ENCODE results near the gene ZNF496. TPM values are rescaled to one million over a fixed set of nuclear protein-coding genes. Genes with fewer than 3 reads are reported as not detected.
"Not testable (repeated sequence)": the region's sequence is repeated elsewhere in the genome, so short reads cannot be mapped to it uniquely, and the experiment has no call there.

The ZNF496 gene
- total RNA-seq, 4 donors from 2014 or later = 24.1 to 51.7 (median 41.0) TPM

- H3K27me3 ChIP-seq = no peaks in the 10 kb centered on the region
- no peak for TF ChIP-seq POLR2A (IDR thresholded peaks at IDR 0.05)
- TF ChIP-seq CTCF (IDR thresholded peaks at IDR 0.05) = no peak
- H3K9me3 ChIP-seq = no peaks in the 10 kb centered on the region
- H3K4me1 ChIP-seq = no peaks in the 10 kb centered on the region
- intact Hi-C loops (cut with DNase I; ENCODE audit: low total_unique reads) = no loop called here
- H3K36me3 ChIP-seq = no peaks in the 10 kb centered on the region
- H3K27ac ChIP-seq = peak overlapping the region in 1 of 2 donors; percentile 36
- H3K4me3 ChIP-seq = no peak overlapping the region
- peak in 1 of 2 donors; percentile 21 for DNase-seq
Observed at GRCh38 chr1:247367786-247368422, 36.2 kb upstream of the ZNF496 start.

- intact Hi-C loops (cut with DNase I; ENCODE audit: low total_unique reads) = no loop called here
- H3K27ac ChIP-seq = peak overlapping the region in 1 of 2 donors; percentile 36
- H3K4me1 ChIP-seq = no peaks in the 10 kb centered on the region
- no peaks in the 10 kb centered on the region for H3K36me3 ChIP-seq
- no peaks in the 10 kb centered on the region for H3K9me3 ChIP-seq
- H3K4me3 ChIP-seq = no peak overlapping the region
- H3K27me3 ChIP-seq = no peaks in the 10 kb centered on the region
- no peak for TF ChIP-seq CTCF (IDR thresholded peaks at IDR 0.05)
- TF ChIP-seq POLR2A (IDR thresholded peaks at IDR 0.05) = no peak
- no peak for DNase-seq
Observed at GRCh38 chr1:247366926-247367645, 35.4 kb upstream of the ZNF496 start.

- H3K27ac ChIP-seq; H3K4me1 ChIP-seq; H3K4me3 ChIP-seq; H3K27me3 ChIP-seq; DNase-seq; H3K36me3 ChIP-seq; H3K9me3 ChIP-seq; intact Hi-C loops (cut with DNase I; ENCODE audit: low total_unique reads): not testable (repeated sequence)
Observed at GRCh38 chr1:247366345-247366744, 34.7 kb upstream of the ZNF496 start.

GRCh38 chr1:247365023-247365422, 33.4 kb upstream of the ZNF496 start:
- Histone ChIP-seq H3K36me3 (no peaks in the 10 kb centered on the region), H3K4me1 (no peaks in the 10 kb centered on the region), H3K9me3 (no peaks in the 10 kb centered on the region), H3K27me3 (no peaks in the 10 kb centered on the region), H3K27ac (no peak overlapping the region), H3K4me3 (no peak overlapping the region)
- DNase-seq = no peak
- intact Hi-C loops (cut with DNase I; ENCODE audit: low total_unique reads) = no loop called here
- TF ChIP-seq CTCF (IDR thresholded peaks at IDR 0.05) (no peak), POLR2A (IDR thresholded peaks at IDR 0.05) (no peak)

- H3K27me3 ChIP-seq; intact Hi-C loops (cut with DNase I; ENCODE audit: low total_unique reads); H3K4me1 ChIP-seq; H3K9me3 ChIP-seq; DNase-seq; H3K4me3 ChIP-seq; H3K27ac ChIP-seq; H3K36me3 ChIP-seq: not testable (repeated sequence)
Observed at GRCh38 chr1:247363000-247363399, 31.3 kb upstream of the ZNF496 start.

- Histone ChIP-seq H3K4me3 (no peak overlapping the region), H3K9me3 (no peaks in the 10 kb centered on the region), H3K27me3 (no peaks in the 10 kb centered on the region), H3K27ac (peak overlapping the region; percentile 84 to 94), H3K4me1 (no peaks in the 10 kb centered on the region), H3K36me3 (no peaks in the 10 kb centered on the region)
- TF ChIP-seq CTCF (IDR thresholded peaks at IDR 0.05) = no peak
- no peak for TF ChIP-seq POLR2A (IDR thresholded peaks at IDR 0.05)
- intact Hi-C loops (cut with DNase I; ENCODE audit: low total_unique reads) = no loop called here
- no peak for DNase-seq
Observed at GRCh38 chr1:247362153-247362552, 30.5 kb upstream of the ZNF496 start.
